Measurements from ENCODE around the gene GTSF1L. TPM values are rescaled to one million over a fixed set of nuclear protein-coding genes. Genes with fewer than 3 reads are reported as not detected.

Gene GTSF1L
- not detected in 5 replicates for total RNA-seq (2022; extraction: Qiagen RNA extraction; ENCODE audit: low read depth)

GRCh38 chr20:43726811-43727338 is at the start of gene GTSF1L:
TSS of gene GTSF1L (minus strand) at chr20:43727002. CDS start at chr20:43726694, 308 bp downstream.

Other genes with a start within 250 kb of the GTSF1L start
- gene L3MBTL1, start 219.3 kb downstream of the GTSF1L start, total RNA-seq (2022; extraction: Qiagen RNA extraction; ENCODE audit: low read depth): 1.4 to 2.0 TPM (median 1.5 TPM) in 5 replicates
- gene SGK2, start 168.0 kb downstream of the GTSF1L start, total RNA-seq (2022; extraction: Qiagen RNA extraction; ENCODE audit: low read depth): 5.9 to 8.3 TPM (median 7.4 TPM) in 5 replicates
- gene IFT52, start 136.1 kb downstream of the GTSF1L start, total RNA-seq (2022; extraction: Qiagen RNA extraction; ENCODE audit: low read depth): 25.4 to 35.6 TPM (median 30.3 TPM) in 5 replicates
- 66.0 to 82.8 TPM (median 79.5 TPM) in 5 replicates for gene MYBL2, start 59.9 kb downstream of the GTSF1L start, total RNA-seq (2022; extraction: Qiagen RNA extraction; ENCODE audit: low read depth)
- 8.6 to 13.1 TPM (median 11.3 TPM) in 5 replicates for gene TOX2, start 187.8 kb upstream of the GTSF1L start, total RNA-seq (2022; extraction: Qiagen RNA extraction; ENCODE audit: low read depth)

Measured in A549 treated with ZK216348 at 1 μM for 4 hours (cell line).